Fibroblast of pulmonary artery (primary cell): Measurements from ENCODE around the gene AQP12A.
"Not testable (repeated sequence)": the region's sequence is repeated elsewhere in the genome, so short reads cannot be mapped to it uniquely, and the experiment has no call there.

Experiments used
- DNase-seq: peaks from one replicate; pipeline ENCODE4 v3.0.0-alpha.2; 2010; ENCODE audit warnings: low read depth
- H3K4me3 ChIP-seq: replicated peaks from 2 replicates; pipeline ENCODE4 v1.5.1; 2011; ENCODE audit warnings: low read depth, mild to moderate bottlenecking, control low read depth, low read length, moderate library complexity
- TF ChIP-seq, protein P1 (sequence below): IDR thresholded peaks from 2 replicates; pipeline ENCODE4 v1.5.1; 2011; ENCODE audit warnings: mild to moderate bottlenecking, control low read depth, low read length, inconsistent platforms; ENCODE audit errors: missing control alignments

AQP12A gene

DNA sequence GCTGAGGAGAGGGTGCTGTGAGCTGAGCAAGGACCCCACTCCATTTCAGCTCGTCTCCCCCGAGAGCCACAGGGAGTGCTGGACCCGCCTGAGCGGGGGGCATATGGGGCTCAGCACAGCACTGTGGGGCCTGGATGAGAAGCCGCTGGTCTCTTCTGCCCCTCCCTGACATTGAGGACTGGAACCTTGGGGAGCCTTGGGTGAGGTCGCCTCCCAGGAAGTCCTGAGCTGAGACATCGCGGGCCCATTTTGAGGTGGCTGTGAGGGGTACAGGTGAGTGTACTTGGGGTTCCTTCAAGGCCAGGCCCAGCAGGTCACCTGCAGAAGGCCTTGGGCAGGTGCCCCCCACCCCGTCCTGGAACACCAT lies 3.1 kb upstream of the AQP12A start:
- no peak overlapping the region for H3K4me3 ChIP-seq
- TF ChIP-seq, protein P1, sequence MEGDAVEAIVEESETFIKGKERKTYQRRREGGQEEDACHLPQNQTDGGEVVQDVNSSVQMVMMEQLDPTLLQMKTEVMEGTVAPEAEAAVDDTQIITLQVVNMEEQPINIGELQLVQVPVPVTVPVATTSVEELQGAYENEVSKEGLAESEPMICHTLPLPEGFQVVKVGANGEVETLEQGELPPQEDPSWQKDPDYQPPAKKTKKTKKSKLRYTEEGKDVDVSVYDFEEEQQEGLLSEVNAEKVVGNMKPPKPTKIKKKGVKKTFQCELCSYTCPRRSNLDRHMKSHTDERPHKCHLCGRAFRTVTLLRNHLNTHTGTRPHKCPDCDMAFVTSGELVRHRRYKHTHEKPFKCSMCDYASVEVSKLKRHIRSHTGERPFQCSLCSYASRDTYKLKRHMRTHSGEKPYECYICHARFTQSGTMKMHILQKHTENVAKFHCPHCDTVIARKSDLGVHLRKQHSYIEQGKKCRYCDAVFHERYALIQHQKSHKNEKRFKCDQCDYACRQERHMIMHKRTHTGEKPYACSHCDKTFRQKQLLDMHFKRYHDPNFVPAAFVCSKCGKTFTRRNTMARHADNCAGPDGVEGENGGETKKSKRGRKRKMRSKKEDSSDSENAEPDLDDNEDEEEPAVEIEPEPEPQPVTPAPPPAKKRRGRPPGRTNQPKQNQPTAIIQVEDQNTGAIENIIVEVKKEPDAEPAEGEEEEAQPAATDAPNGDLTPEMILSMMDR: no peak
- DNase-seq: no peak

DNA sequence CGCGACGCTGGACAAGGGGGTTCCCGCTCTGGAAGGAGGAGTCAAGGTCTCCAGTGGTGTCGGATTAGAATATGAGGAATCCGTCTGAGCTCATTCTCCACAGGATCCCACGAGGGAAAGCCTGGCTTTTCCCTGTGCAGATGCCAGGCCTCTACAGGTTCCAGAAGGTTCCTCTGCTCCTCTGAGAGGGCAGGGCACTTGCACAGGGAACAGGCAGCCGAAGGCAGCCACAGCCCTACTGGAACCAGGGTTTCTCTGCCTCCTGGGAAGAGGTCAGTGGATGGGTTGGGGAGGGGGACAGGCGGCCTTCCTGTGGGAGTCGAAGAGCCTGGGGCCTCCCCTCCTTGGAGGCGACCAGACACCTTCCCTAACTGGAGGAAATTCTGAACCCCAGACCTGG lies 1.7 kb upstream of the AQP12A start:
- TF ChIP-seq, protein P1: no peak
- H3K4me3 ChIP-seq: no peak overlapping the region
- no peak for DNase-seq

DNA sequence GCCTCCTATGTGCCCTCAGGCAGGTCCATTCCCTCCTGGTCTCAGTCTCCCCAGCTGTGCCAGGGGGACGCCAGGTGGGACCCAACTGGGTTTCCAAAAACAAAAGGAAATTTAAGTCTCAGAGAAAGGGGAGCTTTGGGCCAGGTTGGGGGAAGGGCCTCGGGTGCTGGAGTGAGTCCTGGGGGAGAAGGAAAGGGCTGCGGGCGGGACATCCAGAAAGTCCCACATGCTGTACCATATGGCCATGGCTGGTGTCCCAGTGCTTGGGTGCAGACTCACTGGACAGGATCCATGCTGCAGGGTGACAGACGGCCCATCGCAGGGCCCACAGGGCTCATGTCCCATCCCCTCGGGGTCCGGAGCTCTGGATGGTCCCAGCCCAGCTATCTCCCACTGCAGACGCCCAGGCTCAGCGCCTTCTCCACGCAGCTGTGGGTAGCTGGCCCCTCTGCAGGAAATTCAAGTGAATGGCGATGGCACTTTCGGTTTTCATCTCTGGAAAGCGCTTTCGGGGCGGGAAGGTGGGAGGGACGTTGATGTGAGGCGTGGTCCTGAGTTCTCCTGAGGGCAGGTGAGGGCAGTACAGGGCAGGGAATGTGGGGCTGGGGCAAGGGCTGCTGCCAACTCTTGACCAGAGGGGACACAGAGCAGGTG lies 1.1 kb upstream of the AQP12A start:
- not testable (repeated sequence) for DNase-seq, H3K4me3 ChIP-seq

DNA sequence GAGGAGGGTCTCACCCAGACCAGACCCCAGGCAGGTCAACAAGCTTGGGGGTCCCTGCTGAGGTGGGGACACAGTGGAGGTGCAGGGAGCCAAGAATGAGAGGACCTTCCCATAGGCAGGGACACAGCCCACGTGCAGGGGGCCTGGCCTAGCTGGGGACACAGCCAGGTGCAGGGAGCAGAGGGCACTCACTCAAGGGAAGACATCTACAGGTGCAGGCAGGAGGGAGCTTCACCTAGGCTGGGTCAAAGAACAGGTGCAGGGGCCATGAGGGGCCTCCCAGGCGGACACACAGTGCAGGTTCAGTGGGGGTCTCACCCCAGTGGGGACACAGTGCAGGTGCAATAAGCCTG lies 615 bp upstream of the AQP12A start:
- not testable (repeated sequence) for H3K4me3 ChIP-seq, DNase-seq

DNA sequence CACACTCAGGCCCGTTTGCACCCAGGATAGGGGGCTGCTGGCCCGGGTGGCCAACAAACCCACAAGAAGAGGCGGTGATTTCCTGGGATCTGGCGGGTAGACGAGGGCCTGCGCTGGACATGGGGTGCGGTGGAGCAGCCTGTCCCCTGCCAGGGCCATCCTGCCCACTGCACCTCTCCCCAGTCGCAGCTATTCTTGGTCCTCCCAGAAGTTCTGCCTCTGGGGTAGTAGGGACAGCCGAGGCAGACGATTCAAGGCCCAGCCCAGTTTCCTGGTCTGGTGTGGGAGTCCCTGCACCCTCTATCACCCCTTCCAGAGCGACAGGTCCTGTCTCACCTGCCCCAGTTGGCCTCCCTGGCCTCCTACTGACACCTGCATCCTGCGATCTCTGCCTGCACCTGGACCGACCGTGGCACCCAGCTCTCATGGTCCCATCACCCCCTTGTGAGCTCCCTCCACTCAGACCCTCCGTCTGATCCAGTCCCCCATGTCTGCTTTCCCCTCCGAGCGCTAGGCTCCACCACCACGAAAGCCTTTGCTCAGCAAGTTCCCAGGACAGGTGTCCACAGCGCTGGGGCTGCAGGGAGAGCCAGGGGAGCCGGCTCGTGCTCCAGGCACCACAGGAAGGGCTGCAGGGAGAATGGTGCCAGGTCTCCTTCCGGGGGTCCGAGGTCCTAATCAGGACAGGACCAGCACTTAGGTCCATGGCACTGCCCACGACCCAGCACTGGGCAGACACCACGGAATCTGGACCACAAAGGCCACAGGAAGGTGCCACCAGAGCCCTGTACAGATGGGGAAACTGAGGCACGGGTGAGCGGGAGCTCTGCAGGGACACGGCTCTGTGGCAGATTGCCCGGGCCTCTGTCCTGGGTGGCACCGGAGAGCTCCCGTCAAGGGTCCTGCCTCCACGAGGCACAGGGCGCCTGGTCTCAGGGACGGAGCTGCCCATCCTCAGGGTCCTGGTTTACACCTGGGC lies 1.2 kb downstream of the AQP12A start:
- not testable (repeated sequence) for H3K4me3 ChIP-seq, DNase-seq

DNA sequence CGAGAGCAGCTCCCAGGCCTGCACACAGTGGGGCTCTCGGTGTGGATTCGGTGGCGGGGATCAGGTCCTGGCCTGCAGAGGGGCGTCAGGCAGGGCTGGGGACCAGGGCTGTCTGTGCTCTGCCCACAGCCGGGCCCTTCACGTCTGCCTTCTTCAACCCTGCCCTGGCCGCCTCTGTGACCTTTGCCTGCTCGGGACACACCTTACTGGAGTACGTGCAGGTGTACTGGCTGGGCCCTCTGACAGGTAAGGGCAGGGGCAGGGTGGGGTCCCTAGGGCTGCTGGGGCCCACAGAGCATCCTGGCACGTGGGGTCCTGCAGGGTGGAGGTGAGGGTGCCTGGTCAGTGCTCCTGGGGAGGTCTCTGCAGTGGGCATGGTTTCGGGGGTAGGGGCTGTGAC lies 2.6 kb downstream of the AQP12A start:
- DNase-seq, H3K4me3 ChIP-seq: not testable (repeated sequence)

DNA sequence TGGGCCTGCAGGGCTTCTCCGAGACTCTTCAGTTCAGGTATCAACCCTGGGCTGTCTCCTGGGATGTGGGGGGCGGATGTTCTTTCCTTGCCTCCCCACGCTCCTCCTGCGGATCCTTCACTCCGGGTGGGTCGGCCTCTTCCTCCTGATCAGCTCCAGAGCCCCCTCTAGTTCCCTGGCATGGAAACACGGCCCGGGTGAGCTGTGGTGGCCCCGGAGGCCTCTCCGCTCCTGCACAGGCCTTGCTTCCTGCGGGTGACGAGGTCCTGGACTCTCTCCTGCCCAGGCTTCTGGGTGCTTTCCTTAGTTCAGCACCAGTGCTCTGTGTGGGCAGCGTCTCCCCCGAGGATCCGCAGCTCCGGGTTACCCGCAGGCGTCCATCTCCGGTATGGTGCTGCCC lies 3.9 kb downstream of the AQP12A start:
- H3K4me3 ChIP-seq, DNase-seq: not testable (repeated sequence)

DNA sequence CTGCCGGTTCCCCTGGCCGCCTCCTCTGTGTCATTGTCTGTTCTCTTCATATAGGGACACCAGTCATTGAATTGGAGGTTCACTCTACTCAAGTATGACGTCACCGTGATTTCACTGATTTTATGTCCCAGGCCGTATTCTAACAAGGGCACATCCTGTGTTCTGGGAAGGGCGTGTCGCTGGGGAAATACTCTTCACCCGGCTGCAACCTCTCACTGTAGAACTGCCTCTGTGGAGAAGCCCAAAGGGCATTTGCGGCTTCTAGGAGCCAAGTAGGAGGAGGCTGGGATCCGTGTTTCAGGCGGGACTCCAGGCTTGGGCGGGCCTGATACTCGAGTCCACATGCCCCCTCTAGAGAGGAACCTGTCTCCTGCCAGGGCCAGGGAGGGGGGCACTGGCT lies 4.8 kb downstream of the AQP12A start:
- not testable (repeated sequence) for DNase-seq, H3K4me3 ChIP-seq

DNA sequence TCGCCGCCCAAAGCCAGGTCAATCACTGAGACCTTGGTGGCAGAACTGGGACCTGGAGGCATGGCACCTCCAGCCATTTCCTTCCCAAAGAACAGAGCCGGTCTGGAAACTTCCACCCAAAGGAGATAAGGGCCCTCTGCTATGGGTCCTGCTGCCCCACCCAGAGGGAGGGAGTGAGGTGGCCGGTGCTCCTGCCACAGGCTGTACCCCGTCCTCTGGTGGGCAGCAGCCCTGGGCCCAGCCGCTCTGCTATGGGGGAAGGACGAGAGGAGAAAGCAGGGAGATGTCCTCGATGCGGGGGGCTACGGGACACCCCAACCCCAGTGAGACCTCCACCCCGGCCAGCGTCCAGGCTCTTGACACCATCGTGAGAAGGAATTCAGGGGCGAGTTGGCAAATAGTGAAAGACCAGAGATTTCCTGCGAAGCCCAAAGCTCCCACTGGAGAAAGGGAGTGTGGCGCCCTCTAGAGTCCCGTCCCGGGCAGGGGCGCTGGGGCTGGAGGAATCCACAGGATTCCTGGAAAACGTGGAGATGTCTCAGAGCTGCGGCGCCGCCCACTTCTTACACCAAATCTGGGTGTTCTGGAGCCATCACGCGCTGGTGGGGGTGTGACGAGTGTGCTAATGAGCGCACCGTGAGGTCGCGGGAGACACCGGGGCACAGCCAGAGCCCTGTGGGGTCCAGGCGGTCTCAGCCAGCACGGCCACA lies 7.3 kb downstream of the AQP12A start:
- H3K4me3 ChIP-seq, DNase-seq: not testable (repeated sequence)

DNA sequence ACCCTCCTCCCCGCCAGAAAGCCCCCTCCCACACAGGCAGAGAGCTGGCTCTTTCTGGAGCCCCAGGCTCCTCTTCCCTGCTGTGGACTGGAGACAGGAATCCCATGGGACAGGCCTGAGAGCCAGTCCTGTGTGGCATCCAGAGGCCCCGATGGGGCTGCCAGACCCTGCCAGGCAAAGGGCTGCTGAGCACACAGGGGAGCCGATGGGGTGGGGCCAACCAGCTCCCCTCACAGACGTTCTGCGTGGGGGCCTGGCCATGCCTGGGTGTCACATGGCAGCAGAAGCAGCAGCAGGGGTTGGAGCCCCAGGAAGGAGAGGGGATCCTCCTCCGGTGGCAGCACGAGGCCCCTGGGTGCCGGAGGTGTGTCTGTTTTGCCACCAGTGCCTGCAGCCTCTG lies 8.2 kb downstream of the AQP12A start:
- DNase-seq, H3K4me3 ChIP-seq: not testable (repeated sequence)

DNA sequence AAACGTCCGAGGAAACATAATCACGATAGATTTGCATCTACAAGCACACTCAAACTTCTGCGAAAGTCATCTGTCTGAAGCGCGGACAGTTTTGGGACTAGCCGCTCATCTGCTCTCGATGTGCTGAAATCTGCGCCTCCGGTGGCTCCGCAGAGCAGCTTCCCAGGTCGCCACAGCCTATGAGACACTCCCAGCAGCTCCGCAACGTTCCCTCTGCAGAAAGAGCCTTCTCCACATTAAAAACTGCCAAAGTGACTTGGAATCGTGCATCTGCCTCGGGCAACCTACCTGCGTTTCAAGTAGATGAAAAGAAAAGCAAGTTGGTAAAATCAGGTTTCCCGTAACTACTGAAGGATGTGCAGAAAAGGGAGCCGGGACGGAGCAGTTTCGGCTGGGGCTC lies 8.9 kb downstream of the AQP12A start:
- H3K4me3 ChIP-seq, DNase-seq: not testable (repeated sequence)
